Measurements from ENCODE around the gene TRRAP. TPM values are rescaled to one million over a fixed set of nuclear protein-coding genes. Genes with fewer than 3 reads are reported as not detected.

The TRRAP gene
- total and polyA plus RNA-seq, 2 of the 8 experiments (the other 6 are each of a cell fraction or from before 2014, with no cell fraction given): 21.7 to 48.6 TPM

- TF ChIP-seq, protein P1, sequence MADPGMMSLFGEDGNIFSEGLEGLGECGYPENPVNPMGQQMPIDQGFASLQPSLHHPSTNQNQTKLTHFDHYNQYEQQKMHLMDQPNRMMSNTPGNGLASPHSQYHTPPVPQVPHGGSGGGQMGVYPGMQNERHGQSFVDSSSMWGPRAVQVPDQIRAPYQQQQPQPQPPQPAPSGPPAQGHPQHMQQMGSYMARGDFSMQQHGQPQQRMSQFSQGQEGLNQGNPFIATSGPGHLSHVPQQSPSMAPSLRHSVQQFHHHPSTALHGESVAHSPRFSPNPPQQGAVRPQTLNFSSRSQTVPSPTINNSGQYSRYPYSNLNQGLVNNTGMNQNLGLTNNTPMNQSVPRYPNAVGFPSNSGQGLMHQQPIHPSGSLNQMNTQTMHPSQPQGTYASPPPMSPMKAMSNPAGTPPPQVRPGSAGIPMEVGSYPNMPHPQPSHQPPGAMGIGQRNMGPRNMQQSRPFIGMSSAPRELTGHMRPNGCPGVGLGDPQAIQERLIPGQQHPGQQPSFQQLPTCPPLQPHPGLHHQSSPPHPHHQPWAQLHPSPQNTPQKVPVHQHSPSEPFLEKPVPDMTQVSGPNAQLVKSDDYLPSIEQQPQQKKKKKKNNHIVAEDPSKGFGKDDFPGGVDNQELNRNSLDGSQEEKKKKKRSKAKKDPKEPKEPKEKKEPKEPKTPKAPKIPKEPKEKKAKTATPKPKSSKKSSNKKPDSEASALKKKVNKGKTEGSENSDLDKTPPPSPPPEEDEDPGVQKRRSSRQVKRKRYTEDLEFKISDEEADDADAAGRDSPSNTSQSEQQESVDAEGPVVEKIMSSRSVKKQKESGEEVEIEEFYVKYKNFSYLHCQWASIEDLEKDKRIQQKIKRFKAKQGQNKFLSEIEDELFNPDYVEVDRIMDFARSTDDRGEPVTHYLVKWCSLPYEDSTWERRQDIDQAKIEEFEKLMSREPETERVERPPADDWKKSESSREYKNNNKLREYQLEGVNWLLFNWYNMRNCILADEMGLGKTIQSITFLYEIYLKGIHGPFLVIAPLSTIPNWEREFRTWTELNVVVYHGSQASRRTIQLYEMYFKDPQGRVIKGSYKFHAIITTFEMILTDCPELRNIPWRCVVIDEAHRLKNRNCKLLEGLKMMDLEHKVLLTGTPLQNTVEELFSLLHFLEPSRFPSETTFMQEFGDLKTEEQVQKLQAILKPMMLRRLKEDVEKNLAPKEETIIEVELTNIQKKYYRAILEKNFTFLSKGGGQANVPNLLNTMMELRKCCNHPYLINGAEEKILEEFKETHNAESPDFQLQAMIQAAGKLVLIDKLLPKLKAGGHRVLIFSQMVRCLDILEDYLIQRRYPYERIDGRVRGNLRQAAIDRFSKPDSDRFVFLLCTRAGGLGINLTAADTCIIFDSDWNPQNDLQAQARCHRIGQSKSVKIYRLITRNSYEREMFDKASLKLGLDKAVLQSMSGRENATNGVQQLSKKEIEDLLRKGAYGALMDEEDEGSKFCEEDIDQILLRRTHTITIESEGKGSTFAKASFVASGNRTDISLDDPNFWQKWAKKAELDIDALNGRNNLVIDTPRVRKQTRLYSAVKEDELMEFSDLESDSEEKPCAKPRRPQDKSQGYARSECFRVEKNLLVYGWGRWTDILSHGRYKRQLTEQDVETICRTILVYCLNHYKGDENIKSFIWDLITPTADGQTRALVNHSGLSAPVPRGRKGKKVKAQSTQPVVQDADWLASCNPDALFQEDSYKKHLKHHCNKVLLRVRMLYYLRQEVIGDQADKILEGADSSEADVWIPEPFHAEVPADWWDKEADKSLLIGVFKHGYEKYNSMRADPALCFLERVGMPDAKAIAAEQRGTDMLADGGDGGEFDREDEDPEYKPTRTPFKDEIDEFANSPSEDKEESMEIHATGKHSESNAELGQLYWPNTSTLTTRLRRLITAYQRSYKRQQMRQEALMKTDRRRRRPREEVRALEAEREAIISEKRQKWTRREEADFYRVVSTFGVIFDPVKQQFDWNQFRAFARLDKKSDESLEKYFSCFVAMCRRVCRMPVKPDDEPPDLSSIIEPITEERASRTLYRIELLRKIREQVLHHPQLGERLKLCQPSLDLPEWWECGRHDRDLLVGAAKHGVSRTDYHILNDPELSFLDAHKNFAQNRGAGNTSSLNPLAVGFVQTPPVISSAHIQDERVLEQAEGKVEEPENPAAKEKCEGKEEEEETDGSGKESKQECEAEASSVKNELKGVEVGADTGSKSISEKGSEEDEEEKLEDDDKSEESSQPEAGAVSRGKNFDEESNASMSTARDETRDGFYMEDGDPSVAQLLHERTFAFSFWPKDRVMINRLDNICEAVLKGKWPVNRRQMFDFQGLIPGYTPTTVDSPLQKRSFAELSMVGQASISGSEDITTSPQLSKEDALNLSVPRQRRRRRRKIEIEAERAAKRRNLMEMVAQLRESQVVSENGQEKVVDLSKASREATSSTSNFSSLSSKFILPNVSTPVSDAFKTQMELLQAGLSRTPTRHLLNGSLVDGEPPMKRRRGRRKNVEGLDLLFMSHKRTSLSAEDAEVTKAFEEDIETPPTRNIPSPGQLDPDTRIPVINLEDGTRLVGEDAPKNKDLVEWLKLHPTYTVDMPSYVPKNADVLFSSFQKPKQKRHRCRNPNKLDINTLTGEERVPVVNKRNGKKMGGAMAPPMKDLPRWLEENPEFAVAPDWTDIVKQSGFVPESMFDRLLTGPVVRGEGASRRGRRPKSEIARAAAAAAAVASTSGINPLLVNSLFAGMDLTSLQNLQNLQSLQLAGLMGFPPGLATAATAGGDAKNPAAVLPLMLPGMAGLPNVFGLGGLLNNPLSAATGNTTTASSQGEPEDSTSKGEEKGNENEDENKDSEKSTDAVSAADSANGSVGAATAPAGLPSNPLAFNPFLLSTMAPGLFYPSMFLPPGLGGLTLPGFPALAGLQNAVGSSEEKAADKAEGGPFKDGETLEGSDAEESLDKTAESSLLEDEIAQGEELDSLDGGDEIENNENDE (IDR thresholded peaks at IDR 0.05; ENCODE audit: insufficient replicate concordance, low read length): no peak
- TF ChIP-seq HDAC6 (IDR thresholded peaks at IDR 0.05; ENCODE audit: low read depth, low read length) (no peak), POU5F1 (IDR thresholded peaks at IDR 0.05; ENCODE audit: low read depth, low read length) (no peak), JUND (IDR thresholded peaks at IDR 0.05; ENCODE audit: low read length) (no peak), CBX5 (IDR thresholded peaks at IDR 0.05; ENCODE audit: low read depth, low read length) (no peak), TAF1 (IDR thresholded peaks at IDR 0.05; ENCODE audit: low read depth, low read length) (no peak), RXRA (IDR thresholded peaks at IDR 0.05; ENCODE audit: insufficient read depth, low read depth, low read length) (no peak), CTBP2 (IDR thresholded peaks at IDR 0.05; ENCODE audit: borderline replicate concordance, insufficient read depth, insufficient read length, low read length) (no peak), ASH2L (IDR thresholded peaks at IDR 0.05; ENCODE audit: low read length) (no peak), POLR2AphosphoS5 (IDR thresholded peaks at IDR 0.05; ENCODE audit: low read depth, low read length) (no peak), KDM4A (IDR thresholded peaks at IDR 0.05; ENCODE audit: low read depth, low read length, severe bottlenecking) (no peak)
Measured at GRCh38 chr7:98862716-98863420, 15.5 kb upstream of the TRRAP start (continued).

Measured in H1 (cell line).